Measurements from ENCODE around the gene LTBP3. TPM values are rescaled to one million over a fixed set of nuclear protein-coding genes. Genes with fewer than 3 reads are reported as not detected.

The LTBP3 gene
- total and polyA plus RNA-seq, 9 of the 15 experiments (the other 6 are each of a cell fraction or from before 2014, with no cell fraction given) = 0.06 to 20.5 (median 4.8) TPM

DNA sequence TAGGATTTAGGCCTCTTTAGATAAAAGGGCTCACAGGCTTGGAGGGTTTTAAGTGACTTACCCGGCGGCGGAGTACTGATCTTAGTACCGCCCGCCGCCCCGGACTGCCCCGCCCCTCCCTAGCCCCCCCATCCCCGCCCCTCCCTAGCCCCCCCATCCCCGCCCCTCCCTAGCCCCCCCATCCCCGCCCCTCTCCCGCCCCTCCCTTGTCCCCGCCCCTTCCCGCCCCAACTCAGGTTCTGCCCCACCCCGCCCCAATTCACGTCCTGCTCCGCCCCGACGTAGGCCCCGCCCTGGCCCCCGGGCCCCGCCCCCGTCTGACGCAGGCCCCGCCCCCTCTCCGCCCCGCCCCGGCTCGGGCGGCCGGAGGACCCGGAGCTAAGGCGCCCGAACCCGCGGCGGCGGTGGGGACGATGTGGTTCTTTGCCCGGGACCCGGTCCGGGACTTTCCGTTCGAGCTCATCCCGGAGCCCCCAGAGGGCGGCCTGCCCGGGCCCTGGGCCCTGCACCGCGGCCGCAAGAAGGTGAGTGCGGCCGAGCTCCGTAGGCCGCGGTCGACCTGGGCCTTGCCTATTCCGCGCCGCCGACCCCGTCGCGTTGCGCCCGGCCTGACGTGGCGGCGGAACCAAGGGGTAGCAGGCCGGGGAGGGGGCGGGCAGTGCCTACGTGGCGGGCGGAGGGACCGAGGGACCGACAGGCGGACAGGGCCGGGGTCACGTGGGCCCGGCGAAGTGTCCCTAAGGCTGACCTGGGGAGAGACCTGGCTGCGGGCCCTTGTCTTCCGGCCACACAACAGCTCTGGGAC is 33.2 kb downstream of the LTBP3 start, which contains the start of gene SCYL1 (continued):
- TF ChIP-seq, protein P1, sequence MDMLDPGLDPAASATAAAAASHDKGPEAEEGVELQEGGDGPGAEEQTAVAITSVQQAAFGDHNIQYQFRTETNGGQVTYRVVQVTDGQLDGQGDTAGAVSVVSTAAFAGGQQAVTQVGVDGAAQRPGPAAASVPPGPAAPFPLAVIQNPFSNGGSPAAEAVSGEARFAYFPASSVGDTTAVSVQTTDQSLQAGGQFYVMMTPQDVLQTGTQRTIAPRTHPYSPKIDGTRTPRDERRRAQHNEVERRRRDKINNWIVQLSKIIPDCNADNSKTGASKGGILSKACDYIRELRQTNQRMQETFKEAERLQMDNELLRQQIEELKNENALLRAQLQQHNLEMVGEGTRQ (CRISPR knock-in tag; IDR thresholded peaks at IDR 0.05) = peak; percentile 93
- 0 out of 2 replicates have a peak, but pooled peaks have one; percentile 36 for TF ChIP-seq ZNF184 (CRISPR knock-in tag; IDR thresholded peaks at IDR 0.05)
- TF ChIP-seq CREB3L1 (IDR thresholded peaks at IDR 0.05; ENCODE audit: borderline replicate concordance, low read depth) = peak; percentile 97
- 0 out of 2 replicates have a peak, but pooled peaks have one; percentile 59 for TF ChIP-seq NR2C2 (CRISPR knock-in tag; IDR thresholded peaks at IDR 0.05)
- TF ChIP-seq NR2C2 (tag; IDR thresholded peaks at IDR 0.05) = peak; percentile 53; the same call in 1 of the 2 replicates
- TF ChIP-seq CTBP1 (IDR thresholded peaks at IDR 0.05; ENCODE audit: borderline replicate concordance) = peak; percentile 47; the same call in 1 of the 2 replicates
- TF ChIP-seq ATF7 (IDR thresholded peaks at IDR 0.05) = 0 out of 2 replicates have a peak, but pooled peaks have one; percentile 26
- TF ChIP-seq LCOR (CRISPR knock-in tag; IDR thresholded peaks at IDR 0.05) = 0 out of 2 replicates have a peak, but pooled peaks have one; percentile 17
- TF ChIP-seq, protein P2, sequence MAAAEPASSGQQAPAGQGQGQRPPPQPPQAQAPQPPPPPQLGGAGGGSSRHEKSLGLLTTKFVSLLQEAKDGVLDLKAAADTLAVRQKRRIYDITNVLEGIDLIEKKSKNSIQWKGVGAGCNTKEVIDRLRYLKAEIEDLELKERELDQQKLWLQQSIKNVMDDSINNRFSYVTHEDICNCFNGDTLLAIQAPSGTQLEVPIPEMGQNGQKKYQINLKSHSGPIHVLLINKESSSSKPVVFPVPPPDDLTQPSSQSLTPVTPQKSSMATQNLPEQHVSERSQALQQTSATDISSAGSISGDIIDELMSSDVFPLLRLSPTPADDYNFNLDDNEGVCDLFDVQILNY (CRISPR knock-in tag; IDR thresholded peaks at IDR 0.05) = 0 out of 2 replicates have a peak, but pooled peaks have one; percentile 45
- TF ChIP-seq, protein P3, sequence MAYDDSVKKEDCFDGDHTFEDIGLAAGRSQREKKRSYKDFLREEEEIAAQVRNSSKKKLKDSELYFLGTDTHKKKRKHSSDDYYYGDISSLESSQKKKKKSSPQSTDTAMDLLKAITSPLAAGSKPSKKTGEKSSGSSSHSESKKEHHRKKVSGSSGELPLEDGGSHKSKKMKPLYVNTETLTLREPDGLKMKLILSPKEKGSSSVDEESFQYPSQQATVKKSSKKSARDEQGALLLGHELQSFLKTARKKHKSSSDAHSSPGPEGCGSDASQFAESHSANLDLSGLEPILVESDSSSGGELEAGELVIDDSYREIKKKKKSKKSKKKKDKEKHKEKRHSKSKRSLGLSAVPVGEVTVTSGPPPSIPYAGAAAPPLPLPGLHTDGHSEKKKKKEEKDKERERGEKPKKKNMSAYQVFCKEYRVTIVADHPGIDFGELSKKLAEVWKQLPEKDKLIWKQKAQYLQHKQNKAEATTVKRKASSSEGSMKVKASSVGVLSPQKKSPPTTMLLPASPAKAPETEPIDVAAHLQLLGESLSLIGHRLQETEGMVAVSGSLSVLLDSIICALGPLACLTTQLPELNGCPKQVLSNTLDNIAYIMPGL (CRISPR knock-in tag; IDR thresholded peaks at IDR 0.05) = peak; percentile 95
- TF ChIP-seq FIP1L1 (IDR thresholded peaks at IDR 0.05; ENCODE audit: low read depth, low read length, poor library complexity, severe bottlenecking) = peak; percentile 67
- TF ChIP-seq FOXP1 (CRISPR knock-in tag; IDR thresholded peaks at IDR 0.05) = peak; percentile 82; the same call in 1 of the 2 replicates
- TF ChIP-seq ZNF384 (IDR thresholded peaks at IDR 0.05; ENCODE audit: low read depth, low read length) = no peak
- peak; percentile 45; the same call in 1 of the 2 replicates for TF ChIP-seq PML (IDR thresholded peaks at IDR 0.05; ENCODE audit: low read length)
- peak; percentile 73 to 76 for TF ChIP-seq MAZ (CRISPR knock-in tag; conservative IDR thresholded peaks at IDR 0.05 in 1 of 2, IDR thresholded peaks at IDR 0.05 in 1 of 2)
- peak; percentile 40; the same call in 1 of the 2 replicates for TF ChIP-seq MBD2 (IDR thresholded peaks at IDR 0.05; ENCODE audit: borderline replicate concordance, low read depth)
- TF ChIP-seq RAD51 (IDR thresholded peaks at IDR 0.05; ENCODE audit: borderline replicate concordance, low read depth) = peak; percentile 87
